ENCODE results near the gene NRIP3.

- TF ChIP-seq POLR2A (IDR thresholded peaks at IDR 0.05) (no peak), EP300 (IDR thresholded peaks at IDR 0.05) (no peak), CTCF (IDR thresholded peaks at IDR 0.05) (no peak), POLR2AphosphoS5 (IDR thresholded peaks at IDR 0.05) (no peak)
Measured at GRCh38 chr11:8988329-8989234, 15.2 kb downstream of the NRIP3 start.
